Kidney epithelial cell (primary cell): ENCODE results near the gene EMILIN2. TPM values are rescaled to one million over a fixed set of nuclear protein-coding genes. Genes with fewer than 3 reads are reported as not detected.

ENCODE experiments used
- DNase-seq: peaks from one replicate; pipeline ENCODE4 v3.0.0-alpha.2; 2010; ENCODE audit warnings: low read depth
- H3K27me3 ChIP-seq: 2 replicates; pipeline ENCODE4 v1.6.0; 2011; ENCODE audit warnings: low read length; ENCODE audit not compliant: control insufficient read depth, insufficient read depth
- H3K36me3 ChIP-seq: 2 replicates; pipeline ENCODE4 v1.5.1; 2011; ENCODE audit warnings: low read length; ENCODE audit not compliant: control insufficient read depth, insufficient read depth
- H3K4me3 ChIP-seq: 2 replicates; pipeline ENCODE4 v1.5.1; 2011; ENCODE audit warnings: low read depth, mild to moderate bottlenecking, control low read depth, low read length
- CTCF ChIP-seq: IDR thresholded peaks from 2 replicates; pipeline ENCODE4 v1.5.1; 2011; ENCODE audit warnings: mild to moderate bottlenecking, moderate library complexity, low read length, control low read depth, inconsistent platforms; ENCODE audit not compliant: insufficient read depth, poor library complexity, severe bottlenecking
- total RNA-seq: library from RNA; depleted of rRNA; stranded (reverse); fragments of >200 nt; gene quantifications from 2 replicates; pipeline ENCODE4 v1.2.3, GENCODE V29; 2015

The EMILIN2 gene
- total RNA-seq, 1 donor from 2014 or later: 27.0 TPM

- DNase-seq: no peak
Observed at GRCh38 chr18:2958819-2959298, 112.1 kb downstream of the EMILIN2 start.

GRCh38 chr18:2959341-2959740 lies 112.5 kb downstream of the EMILIN2 start:
- Histone ChIP-seq H3K36me3 (no peaks in the 10 kb centered on the region), H3K4me3 (no peak overlapping the region), H3K27me3 (no peaks in the 10 kb centered on the region)
- DNase-seq: no peak
- TF ChIP-seq CTCF: no peak

More at GRCh38 chr18:2958819-2959298, 112.1 kb downstream of the EMILIN2 start:
- Histone ChIP-seq H3K36me3 (no peaks in the 10 kb centered on the region), H3K4me3 (no peak overlapping the region), H3K27me3 (no peaks in the 10 kb centered on the region)
- TF ChIP-seq CTCF: no peak

GRCh38 chr18:2960983-2961696 lies 114.3 kb downstream of the EMILIN2 start:
- H3K27me3 ChIP-seq: no peaks in the 10 kb centered on the region
- H3K36me3 ChIP-seq: no peaks in the 10 kb centered on the region
- no peak for TF ChIP-seq CTCF
- H3K4me3 ChIP-seq: no peak overlapping the region
- no peak for DNase-seq

- H3K27me3 ChIP-seq: no peaks in the 10 kb centered on the region
- no peaks in the 10 kb centered on the region for H3K36me3 ChIP-seq
- H3K4me3 ChIP-seq: no peak overlapping the region
- no peak for TF ChIP-seq CTCF
- no peak for DNase-seq
Observed at GRCh38 chr18:2961821-2962220, 115.0 kb downstream of the EMILIN2 start.

- Histone ChIP-seq H3K36me3 (no peaks in the 10 kb centered on the region), H3K27me3 (no peaks in the 10 kb centered on the region), H3K4me3 (no peak overlapping the region)
- TF ChIP-seq CTCF: no peak
- no peak for DNase-seq
Observed at GRCh38 chr18:2963048-2963447, 116.2 kb downstream of the EMILIN2 start.
